Psoas muscle (tissue), 8 donors: Measurements from ENCODE around the gene UCHL5. TPM values are rescaled to one million over a fixed set of nuclear protein-coding genes. Genes with fewer than 3 reads are reported as not detected.

Experiments
- ATAC-seq, 4 donors: fragments of 200-7000 bp; cut with Tn5 transposase; one replicate each; pipeline ENCODE4 v1.9.1; 2020; ENCODE audit warnings: moderate library complexity in 3 of 4, mild to moderate bottlenecking in 2 of 4
- DNase-seq, 2 donors: peaks; one replicate each; pipeline ENCODE4 v3.0.0-alpha.2; 2020
- H3K27ac ChIP-seq: fragments of 200-600 bp; one replicate; pipeline ENCODE4 v1.8.0; 2022
- H3K27me3 ChIP-seq, 3 donors: fragments of 200-600 bp in 1 of 3; one replicate each; pipeline versions ENCODE4 v1.6.1 to v1.8.0; 2013 to 2022; ENCODE audit warnings: low read length in 2 of 3, mild to moderate bottlenecking in 2 of 3, moderate library complexity in 1 of 3; ENCODE audit not compliant: insufficient read depth in 3 of 3
- H3K36me3 ChIP-seq, 2 donors: fragments of 200-600 bp in 1 of 2; one replicate each; pipeline versions ENCODE4 v1.6.1 to v1.8.0; 2013 to 2022; ENCODE audit warnings: low read depth in 1 of 2, mild to moderate bottlenecking in 1 of 2, moderate library complexity in 1 of 2; ENCODE audit not compliant: insufficient read depth in 1 of 2
- H3K4me1 ChIP-seq: fragments of 200-600 bp; one replicate; pipeline ENCODE4 v1.8.0; 2022
- H3K4me3 ChIP-seq: fragments of 200-600 bp; one replicate; pipeline ENCODE4 v1.8.0; 2022; ENCODE audit warnings: mild to moderate bottlenecking
- H3K9me3 ChIP-seq: fragments of 200-600 bp; one replicate; pipeline ENCODE4 v1.8.0; 2022
- CTCF ChIP-seq: fragments of 200-600 bp; IDR thresholded peaks from one replicate; pipeline ENCODE4 v1.8.0; 2022; ENCODE audit warnings: antibody characterized with exemption
- WGBS, 3 donors: extraction: QIAGEN DNeasy Blood & Tissue Kit; methylation state at CpG; one replicate each; pipeline versions ENCODE4 v1.1.6 to v1.1.7; 2013; 5-methylcytosine and 5-hydroxymethylcytosine counted together
- intact Hi-C, 2 donors: fragments of 100-400 bp; cut with DNase I; formaldehyde crosslinking; loops; one replicate each; pipeline versions ENCODE4 v1.11.0 to v1.14.2; 2022
- polyA plus RNA-seq, 3 donors: library from polyadenylated mRNA; stranded (reverse); fragments of 200-250 nt; gene quantifications; one replicate each; pipeline ENCODE4 v1.2.3, GENCODE V29; 2013
- total RNA-seq, 4 donors: library from RNA; stranded (reverse); fragmentation: NEBNext Ultra II Directional in 2 of 4; extraction: Animal tissue kit (Norgen Biotek cat#: 25700) in 2 of 4; gene quantifications; one replicate each; pipeline versions ENCODE4 v1.2.1 to v1.2.4, GENCODE V29; 2021 to 2023
- donor health status: healthy with polysubstance abuse.
- donor health status: DM: no; HTN: no; CAD: no; lungs with moderate emphysema.
- donor health status: Bipolar disorder and iron deficiency.
- donor health status: healthy.
- donor health status: DM: yes; HTN: yes; CAD: no.
- donor health status: DM: no; HTN: no; CAD: no.
- donor health status: DM: no; HTN: no; CAD: no.
- donor health status: DM: yes; HTN: yes; CAD: no.

The UCHL5 gene
- total and polyA plus RNA-seq, 7 donors: 18.6 to 44.2 (median 32.3) TPM

DNA sequence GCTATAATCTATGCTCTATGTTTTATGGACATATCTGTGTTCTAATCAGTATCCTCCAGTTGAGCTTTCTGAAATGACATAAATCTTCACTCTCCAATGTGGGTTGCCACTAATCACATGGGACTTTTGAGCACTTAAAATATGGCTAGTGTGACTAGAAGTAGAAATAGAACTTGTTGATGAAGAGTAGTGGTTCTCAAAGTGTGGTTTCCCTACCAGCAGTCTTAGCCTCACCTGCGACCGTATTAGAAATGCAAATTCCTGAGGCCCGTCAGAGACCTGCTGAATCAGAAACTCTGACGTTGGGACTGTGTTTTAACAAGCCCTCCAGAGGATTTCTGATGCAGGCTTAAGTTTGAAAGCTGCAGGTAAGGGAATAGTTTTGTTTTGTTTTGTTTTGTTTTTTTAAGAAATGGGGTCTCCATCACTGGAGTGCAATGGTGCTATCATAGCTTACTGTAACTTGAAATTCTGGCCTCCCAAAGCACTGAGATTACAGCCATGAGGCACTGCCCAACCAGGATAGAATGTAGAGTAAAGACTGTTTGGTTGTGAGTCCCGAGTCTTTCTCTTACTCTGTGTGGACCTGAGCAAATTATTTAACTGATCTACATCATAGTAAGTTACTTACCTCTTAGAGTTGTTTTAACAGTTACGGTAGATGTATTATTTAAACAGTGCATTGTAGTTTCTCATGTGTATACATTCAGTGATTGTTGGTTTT lies 24.4 kb upstream of the UCHL5 start:
- Histone ChIP-seq H3K9me3 (no peaks in the 10 kb centered on the region), H3K27ac (no peak overlapping the region), H3K4me1 (no peaks in the 10 kb centered on the region), H3K4me3 (no peak overlapping the region), H3K36me3 (peaks cover 2 to 87% of the 10 kb centered on the region in 2 donors), H3K27me3 (no peaks in the 10 kb centered on the region)
- no peak for DNase-seq
- no peak for ATAC-seq
- intact Hi-C loops: no loop called here
- 86 to 91% (median 91%) methylated on average over 6 of the region's 6 CpGs for WGBS, 3 donors
- TF ChIP-seq CTCF: no peak

- 89 to 95% (median 90%) methylated on average over 3 of the region's 3 CpGs for WGBS, 3 donors
Observed at GRCh38 chr1:193079187-193079586, 20.0 kb upstream of the UCHL5 start.

DNA sequence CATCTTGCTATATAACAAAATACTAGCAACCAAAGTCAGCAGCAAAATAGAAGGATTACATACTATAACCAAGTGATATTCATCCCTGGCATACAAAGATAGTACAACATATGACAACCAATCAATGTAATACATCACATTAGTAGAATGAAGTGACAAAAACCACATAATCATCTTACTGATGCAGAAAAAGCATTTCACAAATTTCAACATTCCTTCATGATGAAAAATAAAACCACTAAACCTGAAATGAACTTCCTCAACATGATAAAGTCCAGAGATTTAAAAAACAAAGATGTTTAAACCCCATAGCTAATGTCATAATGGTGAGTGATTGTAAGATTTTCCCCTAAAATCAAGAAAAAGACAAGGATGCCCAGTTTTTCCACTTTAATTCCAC lies 18.8 kb upstream of the UCHL5 start:
- H3K36me3 ChIP-seq: peaks cover 2 to 69% of the 10 kb centered on the region in 2 donors
- H3K27me3 ChIP-seq: no peaks in the 10 kb centered on the region
- H3K9me3 ChIP-seq: no peaks in the 10 kb centered on the region
- H3K27ac ChIP-seq: no peak overlapping the region
- TF ChIP-seq CTCF: no peak
- intact Hi-C loops: no loop called here
- no peak overlapping the region for H3K4me3 ChIP-seq
- ATAC-seq: no peak
- H3K4me1 ChIP-seq: no peaks in the 10 kb centered on the region
- no peak for DNase-seq

More at GRCh38 chr1:193079187-193079586, 20.0 kb upstream of the UCHL5 start:
- no peak for TF ChIP-seq CTCF
- DNase-seq (no peak), ATAC-seq (no peak)
- intact Hi-C loops: no loop called here
- Histone ChIP-seq H3K9me3 (no peaks in the 10 kb centered on the region), H3K27me3 (no peaks in the 10 kb centered on the region), H3K27ac (no peak overlapping the region), H3K4me1 (no peaks in the 10 kb centered on the region), H3K36me3 (peaks cover 2 to 78% of the 10 kb centered on the region in 2 donors), H3K4me3 (no peak overlapping the region)

GRCh38 chr1:193070942-193071341 lies 11.8 kb upstream of the UCHL5 start:
- peaks cover 10% of the 10 kb centered on the region for H3K4me1 ChIP-seq
- peak overlapping the region; percentile 24 for H3K27ac ChIP-seq
- peaks cover 0 to 12% of the 10 kb centered on the region in 2 donors for H3K36me3 ChIP-seq
- intact Hi-C loops: no loop called here
- H3K9me3 ChIP-seq: no peaks in the 10 kb centered on the region
- WGBS, 3 donors: 56 to 61% (median 56%) methylated on average over 5 of the region's 5 CpGs
- ATAC-seq (peak in 2 of 4 donors; percentile 54 to 62), DNase-seq (no peak)
- no peak overlapping the region for H3K4me3 ChIP-seq
- no peaks in the 10 kb centered on the region for H3K27me3 ChIP-seq
- TF ChIP-seq CTCF: no peak

GRCh38 chr1:193070386-193070753 lies 11.2 kb upstream of the UCHL5 start:
- ATAC-seq: peak in 1 of 4 donors; percentile 69
- intact Hi-C loops: no loop called here
- Histone ChIP-seq H3K4me3 (no peak overlapping the region), H3K9me3 (no peaks in the 10 kb centered on the region), H3K36me3 (peaks cover 0 to 12% of the 10 kb centered on the region in 2 donors), H3K27me3 (no peaks in the 10 kb centered on the region), H3K27ac (peak overlapping the region; percentile 24), H3K4me1 (peaks cover 10% of the 10 kb centered on the region)
- WGBS, 3 donors: 47 to 55% (median 54%) methylated on average over 2 of the region's 2 CpGs
- DNase-seq: no peak
- no peak for TF ChIP-seq CTCF
